H9 (cell line): ENCODE data around the gene VIPR2. TPM values are rescaled to one million over a fixed set of nuclear protein-coding genes. Genes with fewer than 3 reads are reported as not detected.
"Not testable (repeated sequence)": the region's sequence is repeated elsewhere in the genome, so short reads cannot be mapped to it uniquely, and the experiment has no call there.

Experiments
- DNase-seq: peaks from one replicate; pipeline ENCODE4 v3.0.0-alpha.2; 2017
- H2AFZ ChIP-seq: one replicate; pipeline ENCODE4 v1.6.1; 2013; ENCODE audit warnings: mild to moderate bottlenecking, low read length, control low read depth, moderate library complexity
- H2AK5ac ChIP-seq: 2 replicates; pipeline ENCODE4 v1.6.1; 2013; ENCODE audit warnings: low read length, control low read depth, mixed read lengths; ENCODE audit not compliant: insufficient read length
- H2BK120ac ChIP-seq: one replicate; pipeline ENCODE4 v1.6.1; 2013; ENCODE audit warnings: low read depth, mild to moderate bottlenecking, low read length, control low read depth, inconsistent platforms; ENCODE audit not compliant: poor library complexity, severe bottlenecking
- H2BK12ac ChIP-seq: 2 replicates; pipeline ENCODE4 v1.6.1; 2013; ENCODE audit warnings: low read length, control low read depth, mixed read lengths, low read depth; ENCODE audit not compliant: insufficient read length
- H2BK15ac ChIP-seq: 2 replicates; pipeline ENCODE4 v1.6.1; 2013; ENCODE audit warnings: low read depth, low read length, control low read depth
- H2BK20ac ChIP-seq: one replicate; pipeline ENCODE4 v1.6.1; 2013; ENCODE audit warnings: low read depth, mild to moderate bottlenecking, low read length, control low read depth, inconsistent platforms; ENCODE audit not compliant: poor library complexity, severe bottlenecking
- H2BK5ac ChIP-seq: 2 replicates; pipeline ENCODE4 v1.6.1; 2013; ENCODE audit warnings: low read length, control low read depth, mixed read lengths; ENCODE audit not compliant: insufficient read length
- H3K14ac ChIP-seq: 2 replicates; pipeline ENCODE4 v1.6.1; 2013; ENCODE audit warnings: low read length, control low read depth; ENCODE audit not compliant: insufficient read depth
- H3K18ac ChIP-seq: 2 replicates; pipeline ENCODE4 v1.6.1; 2013; ENCODE audit warnings: low read depth, mild to moderate bottlenecking, mixed read lengths, low read length, control low read depth; ENCODE audit not compliant: insufficient read length
- H3K23ac ChIP-seq: 2 replicates; pipeline ENCODE4 v1.6.1; 2013; ENCODE audit warnings: low read length, control low read depth, mixed read lengths, low read depth; ENCODE audit not compliant: insufficient read length
- H3K23me2 ChIP-seq: 2 replicates; pipeline ENCODE4 v1.6.1; 2013; ENCODE audit warnings: low read depth, mild to moderate bottlenecking, mixed read lengths, low read length, control low read depth; ENCODE audit not compliant: insufficient read length, poor library complexity, severe bottlenecking
- H3K27ac ChIP-seq: 2 replicates; pipeline ENCODE4 v1.5.1; 2013; ENCODE audit warnings: low read length, control low read depth, mixed read lengths, low read depth; ENCODE audit not compliant: insufficient read length
- H3K27me3 ChIP-seq: 2 replicates; pipeline ENCODE4 v1.6.1; 2013; ENCODE audit warnings: low read length, control low read depth, inconsistent platforms; ENCODE audit not compliant: insufficient read depth
- H3K4ac ChIP-seq: 2 replicates; pipeline ENCODE4 v1.6.1; 2013; ENCODE audit warnings: low read depth, mild to moderate bottlenecking, control low read depth, inconsistent platforms, low read length, moderate library complexity
- H3K4me1 ChIP-seq: 2 replicates; pipeline ENCODE4 v1.6.1; 2013; ENCODE audit warnings: low read length, control low read depth, inconsistent platforms; ENCODE audit not compliant: insufficient read depth
- H3K4me2 ChIP-seq: 2 replicates; pipeline ENCODE4 v1.6.1; 2013; ENCODE audit warnings: low read length, control low read depth, mixed read lengths; ENCODE audit not compliant: insufficient read length, insufficient read depth
- H3K56ac ChIP-seq: 2 replicates; pipeline ENCODE4 v1.6.1; 2013; ENCODE audit warnings: low read depth, mild to moderate bottlenecking, mixed read lengths, low read length, control low read depth; ENCODE audit not compliant: insufficient read length
- H3K79me1 ChIP-seq: 2 replicates; pipeline ENCODE4 v1.6.1; 2013; ENCODE audit warnings: low read depth, mild to moderate bottlenecking, moderate library complexity, low read length, control low read depth, inconsistent platforms; ENCODE audit not compliant: insufficient read depth, poor library complexity, severe bottlenecking
- H3K79me2 ChIP-seq: 2 replicates; pipeline ENCODE4 v1.6.1; 2013; ENCODE audit warnings: low read length, control low read depth, inconsistent platforms; ENCODE audit not compliant: insufficient read depth
- H3K9ac ChIP-seq: 2 replicates; pipeline ENCODE4 v1.6.1; 2013; ENCODE audit warnings: low read length, control low read depth, mixed read lengths; ENCODE audit not compliant: insufficient read length; ENCODE audit errors: extremely low read depth
- H3K9me3 ChIP-seq: one replicate; pipeline ENCODE4 v1.6.1; 2013; ENCODE audit warnings: low read depth, low read length, inconsistent platforms; ENCODE audit not compliant: control insufficient read depth
- H3T11ph ChIP-seq: one replicate; pipeline ENCODE4 v1.6.1; 2013; ENCODE audit warnings: mild to moderate bottlenecking, low read length, control low read depth, inconsistent platforms
- H4K20me1 ChIP-seq: one replicate; pipeline ENCODE4 v1.6.1; 2013; ENCODE audit not compliant: control insufficient read depth, insufficient read length, insufficient read depth
- H4K5ac ChIP-seq: 2 replicates; pipeline ENCODE4 v1.6.1; 2013; ENCODE audit warnings: low read depth, mild to moderate bottlenecking, mixed read lengths, low read length, control low read depth; ENCODE audit not compliant: insufficient read length
- H4K8ac ChIP-seq: replicated peaks from 2 replicates; pipeline ENCODE4 v1.6.1; 2013; ENCODE audit warnings: low read length, control low read depth, mixed read lengths, low read depth; ENCODE audit not compliant: insufficient read length
- H4K91ac ChIP-seq: 2 replicates; pipeline ENCODE4 v1.6.1; 2013; ENCODE audit warnings: low read depth, mild to moderate bottlenecking, moderate library complexity, mixed read lengths, low read length, control low read depth; ENCODE audit not compliant: insufficient read length
- H3K27ac Mint-ChIP-seq, 3 experiments: 2 replicates in 2 of 3; 3 replicates in 1 of 3; pipeline ENCODE4 v1.8.0; 2020 to 2021; ENCODE audit warnings: mixed read lengths in 3 of 3, mild to moderate bottlenecking in 1 of 3, moderate library complexity in 1 of 3
- H3K27me3 Mint-ChIP-seq: 2 replicates; pipeline ENCODE4 v1.8.0; 2021; ENCODE audit warnings: low read depth, mild to moderate bottlenecking, moderate library complexity, mixed read lengths
- H3K36me3 Mint-ChIP-seq, 3 experiments: 2 replicates in 2 of 3; 3 replicates in 1 of 3; pipeline ENCODE4 v1.8.0; 2020 to 2021; ENCODE audit warnings: low read depth in 3 of 3, mixed read lengths in 3 of 3; ENCODE audit not compliant: insufficient read depth in 1 of 3
- H3K4me1 Mint-ChIP-seq, 2 experiments: 2 replicates each; pipeline ENCODE4 v1.8.0; 2020; ENCODE audit warnings: mixed read lengths in 2 of 2
- H3K4me3 Mint-ChIP-seq, 2 experiments: 2 replicates in 1 of 2; 3 replicates in 1 of 2; pipeline ENCODE4 v1.8.0; 2020 to 2021; ENCODE audit warnings: mild to moderate bottlenecking in 2 of 2, mixed read lengths in 2 of 2, moderate library complexity in 1 of 2
- H3K9me3 Mint-ChIP-seq, 2 experiments: 2 replicates in 1 of 2; 3 replicates in 1 of 2; pipeline ENCODE4 v1.8.0; 2020; ENCODE audit warnings: mild to moderate bottlenecking in 2 of 2, mixed read lengths in 2 of 2, moderate library complexity in 1 of 2
- WGBS: extraction: QIAGEN DNeasy Blood & Tissue Kit; methylation state at CpG from one replicate; pipeline ENCODE4 v1.1.7; 2013; ENCODE audit warnings: missing lambda C conversion rate, low lambda C conversion rate, mixed read lengths; ENCODE audit not compliant: insufficient read length; ENCODE audit errors: extremely low coverage; 5-methylcytosine and 5-hydroxymethylcytosine counted together
- total RNA-seq: library from RNA; stranded (reverse); gene quantifications from 2 replicates; pipeline ENCODE4 v1.2.1, GENCODE V29; 2021

Gene VIPR2
- total RNA-seq, 1 experiment from 2014 or later: 1.6 TPM

DNA sequence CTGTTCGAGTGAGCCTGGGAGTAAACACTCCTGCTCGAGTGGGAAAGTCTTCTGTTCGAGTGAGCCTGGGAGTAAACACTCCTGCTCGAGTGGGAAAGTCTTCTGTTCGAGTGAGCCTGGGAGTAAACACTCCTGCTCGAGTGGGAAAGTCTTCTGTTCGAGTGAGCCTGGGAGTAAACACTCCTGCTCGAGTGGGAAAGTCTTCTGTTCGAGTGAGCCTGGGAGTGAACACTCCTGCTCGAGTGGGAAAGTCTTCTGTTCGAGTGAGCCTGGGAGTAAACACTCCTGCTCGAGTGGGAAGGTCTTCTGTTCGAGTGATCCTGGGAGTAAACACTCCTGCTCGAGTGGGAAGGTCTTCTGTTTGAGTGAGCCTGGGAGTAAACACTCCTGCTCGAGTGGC, 162.6 kb downstream of the VIPR2 start:
- H2BK12ac ChIP-seq, H3K56ac ChIP-seq, H3T11ph ChIP-seq, H2BK15ac ChIP-seq, H2BK20ac ChIP-seq, H3K23me2 ChIP-seq, DNase-seq, H4K8ac ChIP-seq, H3K27me3 ChIP-seq, H4K5ac ChIP-seq, H2BK120ac ChIP-seq, H3K23ac ChIP-seq, H3K79me1 ChIP-seq, H3K79me2 ChIP-seq, H2AFZ ChIP-seq, H3K9ac ChIP-seq, H3K4me1 Mint-ChIP-seq, H2AK5ac ChIP-seq, H3K4me3 Mint-ChIP-seq, H2BK5ac ChIP-seq, H3K14ac ChIP-seq, H3K4me1 ChIP-seq, H3K27ac ChIP-seq, H4K20me1 ChIP-seq, H3K4ac ChIP-seq, H3K4me2 ChIP-seq, H3K27ac Mint-ChIP-seq, H3K18ac ChIP-seq, H3K27me3 Mint-ChIP-seq, H4K91ac ChIP-seq: not testable (repeated sequence)
- Mint-ChIP-seq H3K9me3 (peaks cover 51 to 52% of the 10 kb centered on the region in 2 experiments), H3K36me3 (peaks cover 14 to 23% (median 16%) of the 10 kb centered on the region in 3 experiments)
- no CpG with 5 or more reads among the region's 15 CpGs for WGBS
- peaks cover 32% of the 10 kb centered on the region for H3K9me3 ChIP-seq
